GM12874 (cell line): ENCODE data around the gene PATJ.

Experiments
- TF ChIP-seq, protein P1 (sequence below): IDR thresholded peaks from 2 replicates; pipeline ENCODE4 v1.5.1; 2011; ENCODE audit warnings: low read depth, mild to moderate bottlenecking, control low read depth, low read length, moderate library complexity; ENCODE audit not compliant: insufficient read depth

PATJ gene

DNA sequence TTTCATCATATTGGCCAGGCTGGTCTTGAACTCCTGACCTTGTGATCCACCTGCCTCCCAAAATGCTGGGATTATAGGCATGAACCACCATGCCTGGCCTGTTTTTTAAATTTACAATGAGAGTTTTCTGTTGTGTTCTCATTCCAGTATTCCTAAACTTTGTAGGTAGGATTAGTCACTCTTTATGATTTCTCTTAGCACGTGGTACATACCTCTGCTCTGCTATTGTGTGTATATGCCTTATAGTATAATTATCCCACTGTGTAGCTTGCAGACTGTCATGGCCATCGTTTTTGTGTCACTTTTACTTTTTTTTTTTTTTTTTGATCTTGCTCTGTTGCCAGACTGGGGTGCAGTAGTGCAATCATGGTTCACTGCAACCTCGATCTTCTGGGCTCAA is 14.5 kb downstream of the PATJ start:
- TF ChIP-seq, protein P1, sequence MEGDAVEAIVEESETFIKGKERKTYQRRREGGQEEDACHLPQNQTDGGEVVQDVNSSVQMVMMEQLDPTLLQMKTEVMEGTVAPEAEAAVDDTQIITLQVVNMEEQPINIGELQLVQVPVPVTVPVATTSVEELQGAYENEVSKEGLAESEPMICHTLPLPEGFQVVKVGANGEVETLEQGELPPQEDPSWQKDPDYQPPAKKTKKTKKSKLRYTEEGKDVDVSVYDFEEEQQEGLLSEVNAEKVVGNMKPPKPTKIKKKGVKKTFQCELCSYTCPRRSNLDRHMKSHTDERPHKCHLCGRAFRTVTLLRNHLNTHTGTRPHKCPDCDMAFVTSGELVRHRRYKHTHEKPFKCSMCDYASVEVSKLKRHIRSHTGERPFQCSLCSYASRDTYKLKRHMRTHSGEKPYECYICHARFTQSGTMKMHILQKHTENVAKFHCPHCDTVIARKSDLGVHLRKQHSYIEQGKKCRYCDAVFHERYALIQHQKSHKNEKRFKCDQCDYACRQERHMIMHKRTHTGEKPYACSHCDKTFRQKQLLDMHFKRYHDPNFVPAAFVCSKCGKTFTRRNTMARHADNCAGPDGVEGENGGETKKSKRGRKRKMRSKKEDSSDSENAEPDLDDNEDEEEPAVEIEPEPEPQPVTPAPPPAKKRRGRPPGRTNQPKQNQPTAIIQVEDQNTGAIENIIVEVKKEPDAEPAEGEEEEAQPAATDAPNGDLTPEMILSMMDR = no peak

DNA sequence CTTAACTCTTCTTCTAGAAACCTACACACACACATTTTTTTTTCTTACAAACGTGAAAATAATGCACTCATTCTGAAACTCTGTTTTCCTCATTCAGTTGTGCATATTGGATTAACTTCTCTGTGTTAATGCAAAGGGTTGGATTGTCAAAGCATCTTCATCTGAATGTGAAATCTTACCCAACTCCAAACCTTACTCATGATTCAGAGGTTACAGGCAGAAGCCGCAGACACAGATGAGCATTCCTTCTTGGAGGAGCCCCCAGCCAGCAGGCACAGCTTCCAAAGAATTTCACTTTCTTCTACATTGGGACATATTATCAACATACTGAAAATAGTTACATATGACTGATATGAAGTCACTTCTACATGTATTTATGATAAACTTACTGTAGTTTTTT is 15.7 kb downstream of the PATJ start:
- TF ChIP-seq, protein P1 = no peak

DNA sequence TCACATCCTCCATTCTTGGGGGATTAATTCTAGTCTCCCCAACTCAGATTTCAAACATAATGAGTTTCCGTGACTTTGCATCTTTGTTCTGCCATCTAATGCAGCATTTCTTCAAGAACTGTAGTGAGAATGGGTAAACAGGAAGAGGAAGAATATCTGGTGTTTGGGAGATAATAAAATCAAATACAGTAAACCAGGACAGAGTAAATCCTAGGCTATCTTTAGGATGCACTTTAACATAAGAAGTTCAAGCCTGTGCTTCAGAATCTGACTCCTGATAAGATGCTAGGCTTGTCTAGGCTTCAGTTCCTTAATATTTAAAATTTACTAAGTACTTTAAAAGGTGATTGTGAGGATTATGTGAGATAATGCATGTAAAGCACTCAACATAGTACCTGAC is 27.9 kb downstream of the PATJ start:
- TF ChIP-seq, protein P1 = no peak

DNA sequence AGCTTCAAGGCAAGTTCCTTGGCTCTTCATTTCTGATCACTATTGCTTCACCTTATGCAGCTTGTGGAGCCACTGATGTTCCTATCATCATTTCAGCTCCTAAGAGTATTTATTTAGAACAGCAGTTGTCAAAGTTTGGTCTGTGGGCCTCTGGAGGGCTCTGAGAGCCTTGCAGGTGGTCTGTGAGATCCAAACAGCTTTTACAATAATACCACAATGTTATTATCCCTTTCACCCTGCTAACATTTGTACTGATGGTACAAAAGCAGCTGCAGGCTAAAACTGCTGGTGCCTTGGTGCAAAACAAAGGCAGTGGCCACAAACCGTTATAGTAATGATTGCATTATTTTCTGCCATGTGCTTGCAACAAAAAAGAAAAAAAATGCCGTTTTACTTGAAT is 33.8 kb downstream of the PATJ start:
- TF ChIP-seq, protein P1 = no peak

DNA sequence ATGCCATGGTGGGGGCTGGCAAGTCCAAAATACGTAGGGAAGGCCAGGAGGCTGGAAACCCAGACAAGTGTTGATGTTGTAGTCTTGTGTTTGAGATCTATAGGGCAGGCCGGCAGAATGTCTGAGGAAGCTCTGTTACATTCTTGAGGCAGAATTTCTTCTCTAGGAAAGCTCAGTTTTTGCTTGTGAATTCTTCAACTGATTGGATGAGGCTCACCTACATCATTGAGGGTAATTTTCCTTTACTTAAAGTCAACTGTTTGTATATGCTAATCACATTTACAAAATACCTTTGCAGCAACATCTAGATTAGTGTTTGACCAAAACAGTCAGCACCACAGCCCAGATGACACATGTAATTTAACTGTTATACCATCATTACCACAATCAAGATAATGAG is 37.0 kb downstream of the PATJ start:
- TF ChIP-seq, protein P1 = no peak

DNA sequence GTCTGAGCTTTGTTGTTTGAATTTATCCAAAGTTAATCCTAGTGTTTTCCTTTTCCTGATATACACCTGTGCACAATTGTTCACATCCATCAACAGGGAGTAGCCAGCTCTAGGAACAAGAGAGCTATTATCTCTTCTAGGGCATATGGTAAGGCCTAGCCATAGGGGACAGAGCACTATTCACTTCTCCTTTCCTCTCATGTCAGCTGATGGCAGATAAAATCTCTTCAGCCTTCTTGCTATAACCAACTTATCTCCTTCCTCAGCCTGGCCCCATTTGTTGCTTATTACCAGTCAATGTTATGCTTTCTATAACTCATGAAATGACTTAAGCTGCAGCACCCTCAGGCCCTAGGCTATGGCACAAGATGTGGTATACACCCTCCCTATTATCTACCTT is 38.9 kb downstream of the PATJ start:
- TF ChIP-seq, protein P1 = no peak

DNA sequence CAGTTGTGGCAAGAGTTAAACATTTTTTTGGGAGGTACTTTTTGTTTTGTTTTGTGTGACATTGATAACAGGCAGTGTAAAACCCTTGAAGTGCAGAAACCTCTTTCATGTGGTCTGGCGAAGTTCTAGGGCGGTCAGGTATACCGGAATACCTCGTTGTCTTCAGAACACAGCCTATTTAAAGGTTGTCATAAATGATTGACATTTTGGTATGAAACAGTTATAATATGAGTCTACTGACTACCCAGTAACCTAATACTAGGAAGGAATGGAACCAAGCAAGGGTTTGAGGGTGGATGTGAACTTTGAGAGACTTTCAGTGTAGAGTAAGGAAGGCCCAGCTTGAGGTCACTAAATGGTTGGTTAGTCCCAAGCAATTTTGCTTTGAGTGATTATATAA is 40.5 kb downstream of the PATJ start:
- TF ChIP-seq, protein P1 = no peak

DNA sequence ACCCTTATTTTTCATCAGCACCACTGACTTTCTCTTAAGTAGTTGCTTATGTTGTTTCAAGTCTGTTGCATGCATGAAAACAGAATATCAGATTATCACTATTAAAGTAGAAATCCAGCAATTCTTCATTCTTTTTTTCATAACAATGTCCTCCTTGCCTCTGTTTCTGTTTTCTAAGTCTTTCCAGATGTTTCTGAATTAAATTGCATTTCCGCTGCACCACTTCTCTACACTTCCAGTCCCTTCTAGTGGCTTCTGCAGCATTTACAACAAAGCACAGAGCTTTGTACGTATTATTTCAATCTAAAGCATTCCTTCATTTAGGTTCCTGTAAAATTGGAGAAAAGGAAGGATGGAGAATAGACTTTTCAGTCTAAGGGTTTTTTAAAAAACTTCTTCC is 42.4 kb downstream of the PATJ start:
- TF ChIP-seq, protein P1 = no peak
